PFSK-1 (cell line): ENCODE data around the gene ZNF480.

ENCODE experiments used
- FOXP2 ChIP-seq: optimal IDR thresholded peaks from 2 replicates; pipeline ENCODE3; 2011; ENCODE audit warnings: borderline replicate concordance, control low read depth, inconsistent platforms; ENCODE audit not compliant: insufficient read depth; ENCODE audit errors: extremely low read length, extremely low read depth
- POLR2AphosphoS5 ChIP-seq: IDR thresholded peaks from 2 replicates; pipeline ENCODE4 v1.6.1; 2012; ENCODE audit warnings: low read depth, mild to moderate bottlenecking, control low read depth, low read length, moderate library complexity
- REST ChIP-seq, 2 experiments: IDR thresholded peaks; 2 replicates each; pipeline versions ENCODE4 v1.6.1 to v1.8.0; 2011 to 2012; ENCODE audit warnings: low read depth in 2 of 2, low read length in 2 of 2, control low read depth in 1 of 2, inconsistent platforms in 1 of 2, mild to moderate bottlenecking in 1 of 2, moderate library complexity in 1 of 2; ENCODE audit not compliant: insufficient read depth in 1 of 2
- SIN3A ChIP-seq: IDR thresholded peaks from 2 replicates; pipeline ENCODE4 v1.6.1; 2012; ENCODE audit warnings: mild to moderate bottlenecking, low read length, moderate library complexity, borderline replicate concordance; ENCODE audit not compliant: insufficient read depth
- TAF1 ChIP-seq: IDR thresholded peaks from 2 replicates; pipeline ENCODE4 v1.6.1; 2012; ENCODE audit warnings: low read length, control low read depth, borderline replicate concordance; ENCODE audit not compliant: insufficient read depth

Gene ZNF480

GRCh38 chr19:52291781-52292180 is 5.2 kb upstream of the ZNF480 start:
- TF ChIP-seq REST (IDR thresholded peaks at IDR 0.05; ENCODE audit: insufficient read depth in 1 of 2, low read depth in 2 of 2, low read length in 2 of 2) (no peak), POLR2AphosphoS5 (no peak), TAF1 (no peak), FOXP2 (no peak), SIN3A (no peak)

DNA sequence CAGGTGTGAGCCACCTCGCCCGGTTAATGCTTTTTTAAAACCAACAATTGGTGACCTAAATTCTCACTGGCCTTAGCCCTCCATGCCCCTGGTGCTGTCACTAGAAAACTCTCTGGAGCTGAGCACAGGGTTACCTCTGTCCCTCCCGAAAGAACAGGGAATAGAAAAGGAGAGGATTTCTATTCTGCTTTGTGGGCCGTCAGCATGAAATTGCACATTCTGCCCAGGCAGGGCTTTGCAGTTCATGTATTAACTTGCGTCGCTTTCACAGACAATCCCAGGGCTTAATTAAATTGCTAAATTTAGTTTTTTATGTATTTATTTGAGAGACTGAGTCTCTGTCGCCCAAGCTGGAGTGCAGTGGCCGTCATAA is 583 bp upstream of the ZNF480 start:
- TF ChIP-seq FOXP2 (no peak), REST (IDR thresholded peaks at IDR 0.05; ENCODE audit: insufficient read depth in 1 of 2, low read depth in 2 of 2, low read length in 2 of 2) (no peak), POLR2AphosphoS5 (no peak), SIN3A (no peak), TAF1 (no peak)

GRCh38 chr19:52297601-52298364 is 814 bp downstream of the ZNF480 start:
- TF ChIP-seq POLR2AphosphoS5 (no peak; the same call in 1 of the 2 replicates), FOXP2 (no peak), REST (IDR thresholded peaks at IDR 0.05; ENCODE audit: insufficient read depth in 1 of 2, low read depth in 2 of 2, low read length in 2 of 2) (no peak), SIN3A (no peak), TAF1 (no peak)

DNA sequence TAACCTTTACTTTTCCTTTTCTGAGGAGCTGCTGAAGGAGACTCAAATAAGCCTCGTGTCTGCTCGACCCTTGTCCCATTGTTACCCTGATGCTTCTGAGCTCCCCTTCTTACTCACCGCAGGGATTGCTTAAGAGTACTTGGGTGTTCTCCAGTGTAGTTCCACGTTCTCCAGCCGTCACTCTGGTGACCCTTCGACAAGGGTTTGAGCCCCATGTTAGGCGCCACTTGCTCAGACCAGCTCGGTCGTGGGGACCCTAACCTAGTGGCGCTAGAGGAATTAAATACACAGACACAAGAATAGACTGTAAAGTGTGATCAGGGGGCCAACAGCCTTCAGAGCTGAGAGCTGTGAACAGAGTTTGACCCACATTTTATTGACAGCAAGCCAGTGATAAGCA is 10.3 kb downstream of the ZNF480 start:
- TF ChIP-seq SIN3A (no peak), POLR2AphosphoS5 (no peak), FOXP2 (no peak), REST (IDR thresholded peaks at IDR 0.05; ENCODE audit: insufficient read depth in 1 of 2, low read depth in 2 of 2, low read length in 2 of 2) (no peak), TAF1 (no peak)

- TF ChIP-seq SIN3A (no peak), FOXP2 (no peak), POLR2AphosphoS5 (no peak), TAF1 (no peak), REST (IDR thresholded peaks at IDR 0.05; ENCODE audit: insufficient read depth in 1 of 2, low read depth in 2 of 2, low read length in 2 of 2) (no peak)
Observed at GRCh38 chr19:52322429-52322828, 25.5 kb downstream of the ZNF480 start.
